ENCODE measurements around the gene KRT73. TPM values are rescaled to one million over a fixed set of nuclear protein-coding genes. Genes with fewer than 3 reads are reported as not detected.

KRT73 gene
- polyA plus RNA-seq, 1 experiment = not detected

DNA sequence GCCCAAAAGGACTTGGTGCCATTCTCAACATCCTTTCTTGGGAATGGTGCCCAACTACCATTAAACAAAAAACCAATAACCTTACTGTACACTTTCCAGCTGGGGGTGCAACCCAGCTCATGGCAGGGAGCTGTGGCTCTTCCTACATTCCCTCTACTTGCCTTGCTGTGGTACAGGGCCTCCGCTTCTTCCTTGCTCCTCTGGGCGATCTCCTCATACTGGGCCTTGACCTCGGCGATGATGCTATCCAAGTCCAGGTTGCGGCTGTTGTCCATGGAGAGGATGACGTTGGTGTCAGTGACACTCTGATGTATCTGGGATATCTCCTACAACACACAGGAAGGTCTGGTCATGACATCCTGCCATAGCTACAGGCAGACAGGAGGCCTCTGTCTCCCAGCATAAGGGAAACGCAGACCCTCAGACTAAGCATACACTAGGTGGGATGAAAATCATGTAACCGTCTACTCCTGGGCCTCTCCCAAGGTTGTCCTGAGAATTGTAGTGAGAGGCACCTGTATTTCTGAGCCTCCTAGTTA is 29.7 kb upstream of the KRT73 start:
- no peak overlapping the region for H3K27ac ChIP-seq (ENCODE audit: low read depth, low read length)
- no peak for TF ChIP-seq CTCF (IDR thresholded peaks at IDR 0.05; ENCODE audit: low read depth, low read length)
- H3K27me3 ChIP-seq (ENCODE audit: control insufficient read depth, insufficient read depth, low read length) = peaks cover 14% of the 10 kb centered on the region
- POLR2A ChIA-PET = no interaction called here
- DNase-seq (ENCODE audit: low read depth, low spot score) = no peak
- CTCF ChIA-PET = no interaction called here
- H3K4me3 ChIP-seq (ENCODE audit: low read depth, low read length) = no peak overlapping the region
- peaks cover 5% of the 10 kb centered on the region; the same call in 1 of the 2 replicates for H3K9me3 ChIP-seq (ENCODE audit: control insufficient read depth, insufficient read depth, low read length)

- ChIA-PET CTCF (no interaction called here), POLR2A (no interaction called here)
- Histone ChIP-seq H3K4me3 (ENCODE audit: low read depth, low read length) (no peak overlapping the region), H3K27me3 (ENCODE audit: control insufficient read depth, insufficient read depth, low read length) (peaks cover 14% of the 10 kb centered on the region), H3K27ac (ENCODE audit: low read depth, low read length) (no peak overlapping the region), H3K9me3 (ENCODE audit: control insufficient read depth, insufficient read depth, low read length) (peaks cover 5% of the 10 kb centered on the region; the same call in 1 of the 2 replicates)
- TF ChIP-seq CTCF (IDR thresholded peaks at IDR 0.05; ENCODE audit: low read depth, low read length) = no peak
- no peak for DNase-seq (ENCODE audit: low read depth, low spot score)
Measured at GRCh38 chr12:52647601-52648000, 29.2 kb upstream of the KRT73 start.

DNA sequence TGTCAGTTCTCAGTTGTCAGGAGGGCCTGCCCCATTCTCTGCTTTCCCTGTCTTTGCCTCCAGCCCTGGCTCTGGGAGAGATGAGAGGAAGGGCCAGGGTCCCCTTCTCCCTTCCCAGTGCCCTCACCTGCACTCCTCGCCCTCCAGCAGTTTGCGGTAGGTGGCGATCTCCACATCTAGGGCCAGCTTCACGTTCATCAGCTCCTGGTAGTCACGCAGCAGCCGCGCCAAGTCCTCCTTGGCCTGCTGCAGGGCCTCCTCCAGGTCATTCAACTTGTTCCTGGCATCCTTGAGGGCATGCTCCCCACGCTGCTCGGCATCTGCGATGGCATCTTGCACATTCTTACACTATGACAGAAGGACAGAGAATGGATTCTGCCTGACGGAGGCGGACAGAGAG is 28.3 kb upstream of the KRT73 start:
- no peak overlapping the region for H3K4me3 ChIP-seq (ENCODE audit: low read depth, low read length)
- H3K27me3 ChIP-seq (ENCODE audit: control insufficient read depth, insufficient read depth, low read length) = peaks cover 18% of the 10 kb centered on the region
- ChIA-PET CTCF (no interaction called here), POLR2A (no interaction called here)
- H3K9me3 ChIP-seq (ENCODE audit: control insufficient read depth, insufficient read depth, low read length) = peaks cover under 1% of the 10 kb centered on the region; the same call in 1 of the 2 replicates
- H3K27ac ChIP-seq (ENCODE audit: low read depth, low read length) = no peak overlapping the region
- TF ChIP-seq CTCF (IDR thresholded peaks at IDR 0.05; ENCODE audit: low read depth, low read length) = no peak
- DNase-seq (ENCODE audit: low read depth, low spot score) = no peak

GRCh38 chr12:52645982-52646381 is 27.6 kb upstream of the KRT73 start:
- POLR2A ChIA-PET = no interaction called here

More at GRCh38 chr12:52645982-52646381, 27.6 kb upstream of the KRT73 start:
- Histone ChIP-seq H3K27ac (ENCODE audit: low read depth, low read length) (no peak overlapping the region), H3K9me3 (ENCODE audit: control insufficient read depth, insufficient read depth, low read length) (no peaks in the 10 kb centered on the region), H3K27me3 (ENCODE audit: control insufficient read depth, insufficient read depth, low read length) (peaks cover 21% of the 10 kb centered on the region), H3K4me3 (ENCODE audit: low read depth, low read length) (no peak overlapping the region)
- no peak for TF ChIP-seq CTCF (IDR thresholded peaks at IDR 0.05; ENCODE audit: low read depth, low read length)
- CTCF ChIA-PET = no interaction called here
- DNase-seq (ENCODE audit: low read depth, low spot score) = no peak
